NCI-H2107 (cell line): Measurements from ENCODE around the gene CUBN.

ENCODE experiments used
- DNase-seq: peaks from one replicate; lab custom pipeline; 2025; lab: John Stamatoyannopoulos, UW

Gene CUBN

DNA sequence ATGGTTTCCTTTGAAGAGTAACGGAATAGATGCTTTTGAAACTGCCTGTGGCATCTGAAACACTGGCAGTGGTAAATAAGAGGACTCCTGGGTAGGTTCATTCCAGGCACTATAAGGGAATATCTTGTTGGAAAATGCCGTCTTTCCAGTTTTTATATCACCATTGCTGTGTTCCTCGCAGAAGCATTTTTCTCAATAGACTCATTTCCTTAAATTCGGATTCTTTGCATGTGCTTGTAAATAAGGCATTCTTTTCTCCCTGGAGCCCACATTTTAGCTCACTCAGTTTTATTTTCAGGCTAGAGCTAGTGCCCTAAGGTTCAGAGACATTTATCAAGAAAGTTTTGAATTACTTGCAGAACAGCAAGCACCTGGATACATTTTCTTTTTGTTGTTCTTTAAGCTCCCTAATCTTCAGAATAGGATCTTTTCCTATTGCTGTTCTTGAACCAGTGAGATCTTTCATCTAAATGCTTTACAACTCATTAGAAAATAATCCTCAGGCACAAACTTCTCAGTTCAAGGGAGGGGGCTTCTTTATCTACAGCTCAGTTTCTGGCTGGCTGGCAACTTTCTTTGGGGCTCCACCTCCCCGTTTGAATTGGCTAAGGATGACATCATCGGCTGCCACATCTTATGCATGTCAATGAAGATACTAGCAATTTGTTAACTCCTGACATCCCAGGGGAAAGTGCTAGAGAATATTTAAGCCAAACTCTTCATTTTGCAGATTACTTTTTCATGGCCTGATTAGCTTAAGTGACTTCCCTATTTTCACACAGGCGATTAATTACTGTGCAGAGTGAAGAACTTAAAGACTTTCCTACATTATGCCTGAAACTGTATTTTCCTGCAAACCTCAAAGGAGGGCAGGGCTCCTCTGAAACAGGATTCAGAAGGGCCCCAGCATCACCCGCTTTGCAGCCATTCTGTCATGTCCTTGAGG is 178.7 kb downstream of the CUBN start:
- DNase-seq, result no peak

DNA sequence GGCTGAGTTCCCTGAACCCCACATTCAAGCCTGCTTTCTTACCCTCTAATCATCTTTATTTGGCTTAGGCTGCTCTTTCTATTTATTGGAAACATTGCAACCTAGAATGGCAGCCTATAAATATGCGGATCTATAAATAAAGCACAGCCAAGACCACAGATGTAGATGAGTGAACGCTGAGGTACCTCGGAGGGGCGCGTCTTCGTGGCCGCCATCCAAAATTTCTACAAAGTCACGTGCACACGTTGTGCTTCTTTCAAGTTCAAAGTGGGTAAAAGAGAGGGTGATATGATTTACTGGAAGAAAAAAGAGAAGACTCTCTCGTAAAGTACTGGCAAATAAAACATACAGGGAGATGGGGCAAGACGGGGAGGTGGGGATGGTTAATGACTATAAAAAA is 179.8 kb downstream of the CUBN start:
- DNase-seq, result no peak

DNA sequence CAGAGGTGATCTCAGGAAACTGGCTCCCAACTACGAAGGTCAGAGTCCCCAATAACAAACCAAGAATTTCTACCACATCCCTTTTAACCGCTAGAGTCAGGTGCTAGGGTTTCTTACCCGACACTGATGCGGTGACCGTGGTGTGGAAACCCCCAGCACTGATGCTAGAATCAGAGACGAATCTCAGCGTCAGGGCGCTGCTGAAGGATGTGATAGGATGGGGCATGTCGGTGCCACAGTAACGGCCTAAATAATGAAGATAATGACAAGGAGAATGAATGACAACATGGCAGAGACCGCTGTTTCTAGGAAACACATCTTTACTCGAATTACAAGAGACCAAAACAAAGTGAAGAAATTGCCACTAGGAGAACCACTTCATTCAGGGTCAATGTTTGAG is 181.2 kb downstream of the CUBN start:
- no peak for DNase-seq

DNA sequence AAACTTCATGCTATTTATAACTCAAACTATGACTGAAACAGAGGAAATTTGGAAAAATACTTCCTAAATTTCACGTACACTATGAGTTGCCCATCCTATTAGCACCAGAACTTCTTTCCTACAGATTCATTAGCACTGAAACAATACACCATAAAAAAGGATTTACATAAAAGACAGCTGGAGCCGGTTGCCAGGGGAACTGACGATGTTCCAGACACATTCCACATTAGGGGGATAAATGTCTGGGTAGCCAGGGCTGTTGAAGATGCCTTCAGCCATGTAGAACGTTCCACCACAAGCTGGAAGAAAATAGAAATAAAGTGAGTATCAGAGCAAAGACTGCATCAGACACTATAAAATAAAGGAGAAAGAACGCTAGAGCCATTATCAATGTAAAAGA is 182.5 kb downstream of the CUBN start:
- DNase-seq, result no peak

DNA sequence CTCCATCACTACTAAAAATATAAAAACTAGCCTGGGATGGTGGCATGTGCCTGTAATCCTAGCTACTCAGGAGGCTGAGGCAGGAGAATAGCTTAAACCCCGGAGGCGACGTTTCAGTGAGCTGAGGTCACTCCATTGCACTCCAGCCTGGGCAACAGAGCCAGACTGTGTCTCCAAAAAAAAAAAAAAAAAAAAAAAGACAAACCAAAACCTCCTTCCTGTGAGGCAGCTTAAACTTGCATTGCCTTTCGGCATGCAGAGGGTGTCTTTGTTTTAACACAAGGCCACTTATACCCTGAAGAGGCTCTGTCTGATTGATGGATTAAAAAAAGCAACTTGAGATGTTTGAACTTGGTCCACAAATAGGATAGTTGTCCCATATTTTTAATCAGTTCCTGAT is 184.0 kb downstream of the CUBN start:
- DNase-seq, result no peak

DNA sequence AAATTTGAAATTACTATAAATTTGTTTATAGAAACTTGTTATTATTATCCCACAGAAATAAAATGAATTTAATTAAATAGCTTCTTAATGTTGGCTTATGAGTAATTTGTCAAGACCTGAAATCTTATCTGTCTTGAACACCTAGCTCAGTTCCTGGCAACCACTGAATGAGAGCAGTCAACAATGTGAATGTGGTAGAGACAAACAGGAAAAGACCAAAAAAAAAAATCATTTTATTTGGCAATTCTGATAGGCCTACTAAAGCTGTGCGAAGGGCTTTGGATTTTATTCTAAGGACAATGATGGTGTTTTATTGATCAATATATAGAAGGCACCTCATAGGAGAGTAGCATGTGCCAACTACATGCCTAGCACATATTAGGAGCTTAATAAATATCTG is 184.6 kb downstream of the CUBN start:
- no peak for DNase-seq

DNA sequence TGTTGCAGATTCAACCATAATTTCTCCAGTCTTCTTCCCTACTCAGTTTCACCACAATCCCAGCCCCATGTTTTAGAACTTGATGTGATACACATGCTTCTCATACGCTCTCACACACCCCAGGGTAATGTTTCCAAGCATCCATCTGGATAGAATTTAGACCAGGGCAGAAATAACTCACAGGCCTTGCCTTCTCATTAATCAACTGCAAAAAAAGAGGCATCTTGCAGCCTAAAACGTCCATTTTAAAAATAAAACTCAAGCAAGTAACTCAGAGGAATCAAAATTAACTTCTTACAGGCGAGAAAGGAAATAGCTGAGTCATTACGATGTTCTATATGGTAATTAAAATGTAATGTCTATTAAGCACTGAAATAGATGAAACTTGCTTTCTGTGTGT is 185.2 kb downstream of the CUBN start:
- DNase-seq, result no peak

DNA sequence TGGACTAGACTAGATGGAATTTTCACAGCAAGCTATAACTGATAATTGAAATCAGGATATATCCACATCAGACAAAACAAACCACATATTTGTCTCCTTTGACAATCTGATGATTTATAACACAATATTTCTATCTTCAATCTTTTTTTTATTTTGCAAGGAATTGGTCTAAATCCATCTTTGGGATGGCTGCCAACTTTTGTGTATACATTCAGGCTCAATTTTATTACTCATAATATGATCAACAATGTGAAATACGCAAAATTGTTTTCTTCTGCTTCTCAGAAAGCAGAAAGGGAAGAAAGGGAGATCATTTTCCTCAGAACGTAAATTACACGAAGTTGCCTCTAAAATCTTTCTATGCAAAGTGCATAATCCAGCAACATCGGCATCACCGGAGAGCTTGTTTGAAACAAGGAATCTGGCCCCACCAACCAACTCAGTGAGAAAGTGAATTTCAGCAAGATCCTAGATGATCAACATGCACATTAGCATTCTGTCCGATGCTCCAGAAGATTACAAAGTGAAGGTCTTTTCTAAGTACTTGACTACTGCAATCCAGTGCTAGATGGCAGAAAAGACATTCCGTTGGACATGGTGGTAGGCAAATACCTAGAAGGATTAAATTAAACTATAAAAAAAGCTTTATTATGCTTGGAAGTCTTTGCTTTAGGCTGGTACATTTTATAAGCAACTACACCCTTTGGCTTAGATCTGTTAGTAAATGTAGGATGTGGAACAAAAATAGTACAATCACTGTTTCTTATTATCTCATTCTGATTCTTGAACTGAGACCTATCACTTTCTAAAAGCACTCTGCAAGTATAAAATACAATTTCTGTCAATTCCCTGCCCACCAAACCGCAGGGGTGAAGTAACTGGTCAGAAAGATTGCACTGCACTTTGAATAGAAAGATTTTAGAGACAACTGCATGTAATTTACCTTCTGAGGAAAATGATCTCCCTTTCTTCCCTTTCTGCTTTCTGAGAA is 186.0 kb downstream of the CUBN start:
- DNase-seq, result no peak

DNA sequence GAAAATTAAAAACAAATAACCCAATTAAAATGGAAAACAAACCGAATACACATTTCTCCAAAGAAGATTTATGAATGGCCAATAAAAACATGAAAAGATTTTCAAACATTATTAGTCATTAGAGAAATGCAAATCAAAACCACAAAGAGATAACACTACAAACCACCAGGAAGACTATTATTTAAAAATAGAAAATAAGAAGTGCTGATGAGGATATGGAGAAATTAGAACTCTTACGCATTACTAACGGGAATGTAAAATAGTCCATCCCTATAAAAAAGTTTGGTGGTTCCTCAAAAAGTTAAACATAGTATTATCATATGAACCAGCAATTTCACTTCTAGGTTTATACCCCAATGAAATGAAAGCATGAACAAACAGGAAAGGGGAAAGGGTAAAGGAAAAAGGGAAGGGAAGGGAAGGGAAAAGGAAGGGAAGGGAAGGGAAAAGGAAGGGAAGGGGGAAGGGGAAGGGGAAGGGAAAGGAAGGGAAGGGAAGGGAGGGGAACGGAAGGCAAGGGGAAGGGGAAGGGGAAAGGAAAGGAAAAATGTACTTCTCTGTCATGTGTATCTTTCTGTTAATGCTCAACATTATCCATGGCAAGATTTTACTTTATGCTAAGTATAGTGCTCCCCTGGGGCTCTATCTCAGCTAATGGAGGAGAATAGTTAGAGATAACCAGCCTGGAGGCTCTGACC is 187.1 kb downstream of the CUBN start:
- DNase-seq, result no peak

DNA sequence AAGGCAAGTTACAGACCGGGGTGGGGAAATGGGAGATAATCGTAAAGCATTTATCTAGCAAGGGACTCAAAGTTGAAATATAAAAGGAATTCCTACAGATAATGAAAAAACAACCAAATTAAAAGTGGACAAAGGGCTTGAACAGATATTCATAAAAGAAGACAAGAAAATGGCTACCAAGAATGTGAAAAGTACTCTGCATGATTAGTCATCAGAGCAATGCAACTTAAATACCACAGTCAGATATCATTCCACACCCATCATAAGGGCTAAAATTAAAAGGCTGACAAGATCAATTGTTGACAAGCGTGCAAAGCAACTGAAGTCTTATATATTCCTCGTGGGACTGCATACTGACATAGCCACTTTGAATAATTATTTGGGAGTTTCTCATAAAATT is 187.7 kb downstream of the CUBN start:
- no peak for DNase-seq

DNA sequence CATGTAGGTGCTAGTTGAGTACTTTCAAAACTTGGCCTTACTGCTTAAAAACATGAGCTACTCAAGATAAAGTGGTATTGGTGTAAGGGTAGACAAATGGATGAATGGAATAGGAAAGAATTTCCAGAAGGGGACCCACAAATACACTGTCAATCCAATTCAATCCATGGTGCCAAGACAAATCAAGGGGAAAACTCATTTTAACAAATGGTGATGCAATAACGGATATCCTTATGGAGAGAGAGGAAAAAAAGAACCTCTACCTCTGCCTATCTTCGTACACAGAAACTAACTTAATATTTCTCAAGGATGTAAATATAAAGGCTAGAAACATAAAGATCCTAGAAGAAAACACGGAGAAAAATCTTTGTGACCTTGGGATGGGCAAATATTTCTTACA is 188.5 kb downstream of the CUBN start:
- no peak for DNase-seq

DNA sequence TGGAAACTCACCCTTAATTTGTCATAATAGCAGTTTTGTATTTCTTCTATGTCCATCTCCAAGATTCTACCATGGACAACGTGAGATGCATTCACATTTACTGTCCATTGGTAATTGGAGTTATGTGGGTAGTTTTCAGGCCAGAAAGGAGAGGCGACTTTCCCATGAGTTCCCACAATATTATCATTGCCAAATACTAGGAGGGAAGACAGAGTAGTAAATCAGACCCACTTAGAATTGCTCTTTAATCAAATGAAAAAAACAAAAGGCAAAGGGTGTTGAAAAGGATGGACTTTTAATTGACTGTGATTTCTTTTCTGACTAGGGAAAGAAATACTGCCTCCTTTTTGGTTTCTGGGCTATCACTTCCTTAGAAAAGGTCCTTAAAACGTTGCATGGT is 190.7 kb downstream of the CUBN start:
- no peak for DNase-seq

DNA sequence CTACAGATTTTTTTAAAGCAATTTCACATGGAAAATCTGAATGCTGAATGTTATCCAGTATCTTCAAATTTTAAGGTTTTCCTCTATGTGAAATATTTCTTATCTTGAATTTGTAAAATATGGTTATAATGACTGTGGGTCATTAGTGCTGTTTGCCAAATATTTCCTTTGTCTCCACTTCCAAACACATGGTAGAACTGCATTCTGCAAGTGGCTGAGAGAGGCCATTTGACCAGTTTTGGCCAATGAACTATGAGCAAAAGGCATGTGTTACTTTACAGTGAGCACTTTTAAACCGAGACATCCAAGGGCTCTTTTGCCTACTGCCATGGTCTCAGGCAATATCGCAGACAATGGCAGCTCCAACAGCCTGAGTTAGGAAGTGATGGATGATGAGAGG is 195.2 kb downstream of the CUBN start:
- no peak for DNase-seq

DNA sequence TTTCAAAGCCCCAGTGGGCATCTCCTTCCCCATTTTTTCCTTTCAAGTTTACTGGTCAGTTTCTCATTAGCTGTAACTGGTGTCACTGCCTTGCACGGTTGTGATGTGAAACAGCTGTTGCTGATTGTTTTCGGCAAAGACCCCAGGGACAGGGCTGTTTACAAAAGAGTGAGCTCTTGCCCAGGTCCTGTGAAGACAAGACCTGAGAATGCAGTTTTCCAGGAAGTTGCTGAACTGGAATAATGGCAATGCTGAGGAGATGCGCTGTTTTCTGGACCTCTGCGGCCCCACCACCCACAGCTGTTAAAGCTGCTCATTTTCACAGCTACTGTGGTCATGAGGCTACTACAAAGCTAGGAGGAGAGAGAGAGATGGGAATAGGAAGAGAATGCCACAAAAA is 195.8 kb downstream of the CUBN start:
- DNase-seq, result no peak

DNA sequence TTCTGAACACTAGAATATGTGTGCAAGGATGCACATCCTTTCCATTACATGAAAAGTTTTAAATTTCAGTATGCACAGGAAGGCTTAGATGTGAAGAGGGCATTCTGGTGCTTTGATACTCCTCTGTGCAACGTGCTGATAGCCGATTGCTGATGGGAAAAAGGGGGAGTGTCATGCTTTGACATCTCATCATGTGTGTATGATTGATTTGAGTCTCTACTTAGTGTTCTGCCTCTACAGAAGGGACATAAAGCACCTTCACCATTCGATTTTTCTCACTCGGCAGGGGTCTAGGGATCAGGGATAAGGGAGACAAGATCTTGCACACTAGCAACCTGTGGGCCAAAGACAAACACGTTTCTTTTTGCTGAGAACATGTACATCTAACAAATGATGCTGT is 197.7 kb downstream of the CUBN start:
- DNase-seq, result no peak

DNA sequence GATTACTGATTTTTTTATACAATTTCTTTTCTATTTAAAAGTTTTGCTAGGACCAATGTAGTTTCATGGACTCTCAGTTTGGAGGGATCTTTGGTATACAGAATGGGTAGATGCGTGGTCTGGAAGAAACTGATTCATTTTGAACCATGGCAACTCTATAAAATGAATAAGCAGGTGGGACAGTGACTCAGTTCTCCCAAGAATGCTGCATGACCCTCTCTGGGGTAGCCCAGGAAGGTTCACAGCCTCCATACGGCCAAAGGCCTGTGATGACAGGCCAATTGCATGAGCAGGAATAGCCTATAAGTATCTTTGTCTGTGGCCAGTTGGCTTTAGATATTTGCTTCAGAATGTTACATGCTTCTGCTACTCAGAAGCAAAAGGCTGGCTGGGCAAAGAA is 199.1 kb downstream of the CUBN start:
- no peak for DNase-seq

DNA sequence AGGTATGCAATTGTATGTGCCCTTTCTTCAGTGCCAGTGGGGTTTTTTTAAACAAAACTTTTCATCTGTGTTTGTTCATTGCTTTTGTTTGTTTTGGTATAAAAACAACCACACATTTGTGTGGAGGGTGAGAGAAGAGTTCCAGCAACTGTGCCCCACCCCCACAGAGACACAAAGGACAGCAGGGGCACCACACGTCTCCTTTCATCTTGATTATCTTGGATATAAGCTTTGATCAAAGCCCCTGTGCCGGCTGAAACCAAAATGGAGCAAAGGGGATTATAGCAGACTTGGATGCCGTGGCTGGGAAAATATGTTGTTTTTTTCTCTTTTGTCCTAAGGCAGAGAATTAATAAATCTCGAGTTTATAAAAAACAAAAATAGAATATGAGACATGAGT is 200.5 kb downstream of the CUBN start:
- no peak for DNase-seq

DNA sequence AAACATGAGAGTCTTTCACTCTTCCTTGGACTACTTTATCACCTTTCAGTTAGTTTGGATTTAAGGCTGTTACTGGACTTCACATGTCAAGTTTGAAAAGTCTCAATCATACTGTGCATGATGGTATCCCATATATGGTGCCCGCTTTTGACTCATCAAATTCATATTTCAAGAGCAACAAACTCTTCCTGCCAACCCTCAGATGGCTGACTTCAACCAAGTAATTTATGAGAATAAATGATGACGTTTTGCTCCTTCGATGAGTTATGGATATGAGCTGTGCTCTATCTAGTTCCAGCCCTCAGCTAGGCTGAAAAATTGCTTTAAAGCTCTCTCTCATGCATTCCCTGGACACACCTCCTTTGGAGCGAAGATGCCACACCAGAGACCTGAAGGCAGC is 202.1 kb downstream of the CUBN start:
- DNase-seq, result no peak

DNA sequence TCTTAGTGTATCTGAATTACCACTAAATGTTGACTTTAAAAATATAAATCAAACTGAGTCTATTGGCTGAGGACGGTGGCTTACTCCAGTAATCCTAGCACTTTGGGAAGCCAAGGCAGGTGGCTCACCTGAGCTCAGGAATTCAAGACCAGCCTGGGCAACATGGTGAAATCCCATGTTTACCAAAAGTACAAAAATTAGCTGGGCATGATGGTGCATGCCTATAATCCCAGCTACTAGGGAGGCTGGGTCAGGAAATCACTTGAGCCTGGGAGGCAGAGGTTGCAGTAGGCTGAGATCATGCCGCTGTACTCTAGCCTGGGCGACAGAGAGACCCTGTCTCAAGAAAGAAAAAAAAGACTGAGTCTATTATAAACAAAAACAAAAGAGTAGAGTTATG is 205.9 kb downstream of the CUBN start:
- no peak for DNase-seq

DNA sequence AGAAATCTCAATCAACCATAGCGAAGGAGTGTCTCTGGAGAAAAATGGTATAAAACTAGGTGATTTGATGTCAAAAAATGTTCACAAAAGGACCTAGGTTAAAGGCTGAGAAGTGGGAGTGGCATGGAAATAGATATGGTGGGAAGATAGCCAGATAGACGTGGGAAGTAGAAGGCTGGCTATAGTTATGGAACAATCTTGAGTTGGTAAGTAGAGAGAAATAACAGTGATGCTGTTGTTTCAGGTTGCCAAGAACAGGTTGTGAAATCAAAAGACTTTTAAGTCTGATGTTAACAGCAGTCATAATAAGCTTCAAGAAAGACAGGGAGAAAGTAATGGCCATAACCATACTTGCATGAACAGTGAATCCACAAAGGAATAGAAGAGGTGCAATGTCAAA is 206.3 kb downstream of the CUBN start:
- no peak for DNase-seq

DNA sequence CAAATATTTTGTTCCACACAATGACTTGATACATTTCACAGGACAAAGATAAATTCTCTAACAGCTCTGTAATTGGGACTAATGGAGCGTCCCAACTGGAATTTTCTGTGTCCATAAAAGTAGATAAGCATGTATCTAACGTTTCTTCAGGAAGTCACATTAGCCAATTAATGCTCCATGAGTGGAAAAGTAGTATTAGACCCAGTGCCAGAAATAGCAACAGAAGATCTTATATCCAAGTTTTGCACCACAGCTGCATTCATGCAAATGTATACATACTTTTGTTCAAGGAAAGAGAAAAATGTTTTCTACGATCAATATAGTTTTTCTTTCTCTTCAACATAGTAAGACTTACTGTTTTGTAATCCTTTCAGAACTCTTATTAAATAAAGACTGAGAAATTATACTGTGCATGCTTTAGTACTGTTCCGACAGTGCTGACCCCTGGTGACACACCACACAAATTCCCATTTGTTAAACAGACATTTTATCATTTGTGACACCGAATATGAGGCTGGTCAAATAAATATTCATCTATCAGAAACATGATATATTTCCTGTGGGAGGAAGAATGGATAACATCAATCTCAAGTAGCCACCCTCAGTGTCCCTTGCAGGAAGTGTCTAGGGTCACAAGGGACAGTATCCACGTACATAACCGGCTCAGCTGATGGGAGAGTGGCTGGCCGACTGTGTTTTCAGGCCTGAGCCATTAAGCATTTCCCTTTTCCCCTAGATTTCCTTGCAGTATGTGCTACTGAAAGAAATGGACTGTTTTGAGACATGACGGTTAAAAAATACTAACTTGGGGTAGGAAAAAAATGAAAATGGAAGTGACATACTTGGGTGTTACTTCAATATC is 210.3 kb downstream of the CUBN start:
- DNase-seq, result no peak
